LNCaP clone FGC (cell line): ENCODE data around the gene PITPNC1.

Experiments
- DNase-seq: peaks from one replicate; pipeline ENCODE4 v3.0.0-alpha.2; 2011; ENCODE audit warnings: low read depth
- H3K4me3 ChIP-seq: 2 replicates; pipeline ENCODE4 v1.5.1; 2011; ENCODE audit warnings: mild to moderate bottlenecking, low read depth, low read length, control low read depth
- CTCF ChIP-seq: IDR thresholded peaks from 2 replicates; pipeline ENCODE4 v1.5.1; 2012; ENCODE audit warnings: mild to moderate bottlenecking; ENCODE audit not compliant: control insufficient read depth, insufficient read depth; ENCODE audit errors: extremely low read depth

Gene PITPNC1

GRCh38 chr17:67449845-67450755 lies 73.0 kb downstream of the PITPNC1 start:
- DNase-seq, result no peak
- TF ChIP-seq CTCF, result no peak

GRCh38 chr17:67452681-67453554 lies 75.8 kb downstream of the PITPNC1 start:
- TF ChIP-seq CTCF, result no peak
- no peak for DNase-seq
- H3K4me3 ChIP-seq, result no peak overlapping the region

More at GRCh38 chr17:67449845-67450755, 73.0 kb downstream of the PITPNC1 start:
- H3K4me3 ChIP-seq, result no peak overlapping the region

GRCh38 chr17:67456103-67456502 lies 79.0 kb downstream of the PITPNC1 start:
- no peak for TF ChIP-seq CTCF
- no peak for DNase-seq
- H3K4me3 ChIP-seq, result no peak overlapping the region

DNA sequence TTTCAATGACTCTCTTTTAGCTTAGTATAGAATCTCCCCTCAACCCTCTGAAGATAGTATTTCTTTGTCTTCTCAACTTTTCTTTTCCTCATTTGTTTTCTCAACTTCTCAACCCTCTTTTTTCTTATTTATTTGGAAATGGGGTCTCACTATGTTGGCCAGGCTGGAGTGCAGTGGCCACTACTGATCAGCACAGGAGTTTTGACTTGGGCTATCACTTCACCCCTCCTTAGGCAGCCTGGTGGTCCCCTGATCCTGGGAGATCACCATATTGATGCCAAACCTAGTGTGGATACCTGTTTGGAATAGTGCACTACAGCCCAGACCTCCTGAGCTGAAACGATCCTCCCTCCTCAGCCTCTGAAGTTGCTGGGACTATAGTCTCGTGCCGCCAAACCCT lies 79.8 kb downstream of the PITPNC1 start:
- no peak for TF ChIP-seq CTCF
- DNase-seq, result no peak
- H3K4me3 ChIP-seq, result no peak overlapping the region

GRCh38 chr17:67458203-67458602 lies 81.1 kb downstream of the PITPNC1 start:
- H3K4me3 ChIP-seq, result no peak overlapping the region
- no peak for DNase-seq
- no peak for TF ChIP-seq CTCF

DNA sequence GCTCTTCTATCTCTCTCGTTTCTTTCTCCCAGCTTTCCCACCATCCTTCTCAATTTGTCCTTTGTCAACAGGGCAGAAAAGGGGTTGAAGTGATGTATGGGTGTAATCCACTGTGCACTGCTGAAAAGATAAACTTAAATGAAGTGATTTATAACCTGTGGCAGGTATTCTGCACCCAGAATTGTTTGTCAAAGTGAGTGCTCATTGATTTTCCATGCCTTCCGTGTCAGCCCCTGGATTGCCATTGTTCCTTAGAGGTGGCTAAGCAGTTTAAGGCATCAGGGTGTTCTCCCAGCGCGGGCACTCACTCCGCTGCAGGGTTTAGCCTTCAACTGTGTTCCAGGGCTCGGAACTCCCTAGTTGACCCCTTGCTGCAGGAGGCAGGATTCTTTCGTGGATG lies 82.9 kb downstream of the PITPNC1 start:
- H3K4me3 ChIP-seq, result no peak overlapping the region
- TF ChIP-seq CTCF, result no peak
- no peak for DNase-seq
